ENCODE results near the gene MYO1B.

MYO1B gene

GRCh38 chr2:191280834-191281756 is 35.9 kb downstream of the MYO1B start:
- TF ChIP-seq SIN3A (IDR thresholded peaks at IDR 0.05; ENCODE audit: borderline replicate concordance, insufficient read depth, low read length) (no peak), FOXP2 (optimal IDR thresholded peaks at IDR 0.05; ENCODE audit: borderline replicate concordance, extremely low read depth, extremely low read length, insufficient read depth) (no peak), TAF1 (IDR thresholded peaks at IDR 0.05; ENCODE audit: borderline replicate concordance, insufficient read depth, low read length) (no peak), REST (IDR thresholded peaks at IDR 0.05; ENCODE audit: insufficient read depth in 1 of 2, low read depth in 2 of 2, low read length in 2 of 2) (no peak), POLR2AphosphoS5 (IDR thresholded peaks at IDR 0.05; ENCODE audit: low read depth, low read length) (no peak)

GRCh38 chr2:191285252-191285651 is 40.0 kb downstream of the MYO1B start:
- TF ChIP-seq REST (IDR thresholded peaks at IDR 0.05; ENCODE audit: insufficient read depth in 1 of 2, low read depth in 2 of 2, low read length in 2 of 2) (no peak), SIN3A (IDR thresholded peaks at IDR 0.05; ENCODE audit: borderline replicate concordance, insufficient read depth, low read length) (no peak), POLR2AphosphoS5 (IDR thresholded peaks at IDR 0.05; ENCODE audit: low read depth, low read length) (no peak), FOXP2 (optimal IDR thresholded peaks at IDR 0.05; ENCODE audit: borderline replicate concordance, extremely low read depth, extremely low read length, insufficient read depth) (no peak), TAF1 (IDR thresholded peaks at IDR 0.05; ENCODE audit: borderline replicate concordance, insufficient read depth, low read length) (no peak)

- no peak for TF ChIP-seq REST (IDR thresholded peaks at IDR 0.05; ENCODE audit: insufficient read depth in 1 of 2, low read depth in 2 of 2, low read length in 2 of 2)
- no peak for TF ChIP-seq TAF1 (IDR thresholded peaks at IDR 0.05; ENCODE audit: borderline replicate concordance, insufficient read depth, low read length)
- no peak for TF ChIP-seq SIN3A (IDR thresholded peaks at IDR 0.05; ENCODE audit: borderline replicate concordance, insufficient read depth, low read length)
- TF ChIP-seq FOXP2 (optimal IDR thresholded peaks at IDR 0.05; ENCODE audit: borderline replicate concordance, extremely low read depth, extremely low read length, insufficient read depth) = no peak
- TF ChIP-seq POLR2AphosphoS5 (IDR thresholded peaks at IDR 0.05; ENCODE audit: low read depth, low read length) = no peak
Observed at GRCh38 chr2:191287820-191288219, 42.6 kb downstream of the MYO1B start.

GRCh38 chr2:191289049-191289448 is 43.8 kb downstream of the MYO1B start:
- no peak for TF ChIP-seq FOXP2 (optimal IDR thresholded peaks at IDR 0.05; ENCODE audit: borderline replicate concordance, extremely low read depth, extremely low read length, insufficient read depth)

- no peak for TF ChIP-seq TAF1 (IDR thresholded peaks at IDR 0.05; ENCODE audit: borderline replicate concordance, insufficient read depth, low read length)
- TF ChIP-seq REST (IDR thresholded peaks at IDR 0.05; ENCODE audit: insufficient read depth in 1 of 2, low read depth in 2 of 2, low read length in 2 of 2) = no peak
- no peak for TF ChIP-seq SIN3A (IDR thresholded peaks at IDR 0.05; ENCODE audit: borderline replicate concordance, insufficient read depth, low read length)
- no peak for TF ChIP-seq FOXP2 (optimal IDR thresholded peaks at IDR 0.05; ENCODE audit: borderline replicate concordance, extremely low read depth, extremely low read length, insufficient read depth)
- no peak for TF ChIP-seq POLR2AphosphoS5 (IDR thresholded peaks at IDR 0.05; ENCODE audit: low read depth, low read length)
Observed at GRCh38 chr2:191291471-191291870, 46.3 kb downstream of the MYO1B start.
